NCI-H2107 (cell line): ENCODE results near the gene LRRC4C.
"Not testable (repeated sequence)": the region's sequence is repeated elsewhere in the genome, so short reads cannot be mapped to it uniquely, and the experiment has no call there.

Source experiments
- DNase-seq: peaks from one replicate; lab custom pipeline; 2025; lab: John Stamatoyannopoulos, UW

Gene LRRC4C

DNA sequence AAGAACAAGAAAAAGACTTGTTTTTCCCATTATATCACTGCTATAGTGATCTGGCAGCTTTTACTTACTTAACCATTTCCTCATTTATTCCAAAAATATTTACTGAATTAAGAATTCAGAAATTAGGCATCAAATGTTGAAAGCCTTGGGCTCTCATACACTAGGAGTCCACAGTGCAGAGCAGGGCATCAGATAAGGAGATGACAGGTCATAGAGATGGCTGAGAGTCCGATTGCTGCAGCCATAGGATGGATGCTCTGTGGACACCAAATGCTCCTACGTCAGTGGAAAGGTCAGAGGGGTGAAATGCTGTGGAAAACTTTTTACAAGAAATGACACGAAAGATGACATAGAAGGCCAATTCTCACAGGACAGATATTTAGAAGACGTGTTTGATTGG, 771.1 kb downstream of the LRRC4C start:
- no peak for DNase-seq

GRCh38 chr11:40686765-40687164, 772.7 kb downstream of the LRRC4C start:
- no peak for DNase-seq

- no peak for DNase-seq
These were observed 776.4 kb downstream of the LRRC4C start for GRCh38 chr11:40683010-40683409.

DNA sequence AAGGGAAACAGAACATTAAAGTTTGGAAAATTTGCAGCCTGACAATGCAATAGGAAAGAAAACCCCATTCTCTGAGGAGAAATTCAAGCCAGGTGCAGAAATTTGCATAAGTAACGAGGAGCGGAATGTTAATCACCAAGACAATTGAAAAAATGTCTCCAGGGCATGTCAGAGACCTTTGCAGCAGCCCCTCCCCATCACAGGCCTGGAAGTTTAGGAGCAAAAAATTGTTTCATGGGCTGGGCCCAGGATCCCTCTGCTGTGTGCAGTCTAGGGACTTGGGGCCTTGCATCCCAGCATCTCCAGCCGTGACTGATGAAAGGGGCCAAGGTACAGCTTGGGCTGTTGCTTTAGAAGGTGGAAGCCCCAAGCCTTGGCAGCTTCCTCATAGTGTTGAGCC, 780.2 kb downstream of the LRRC4C start:
- no peak for DNase-seq

DNA sequence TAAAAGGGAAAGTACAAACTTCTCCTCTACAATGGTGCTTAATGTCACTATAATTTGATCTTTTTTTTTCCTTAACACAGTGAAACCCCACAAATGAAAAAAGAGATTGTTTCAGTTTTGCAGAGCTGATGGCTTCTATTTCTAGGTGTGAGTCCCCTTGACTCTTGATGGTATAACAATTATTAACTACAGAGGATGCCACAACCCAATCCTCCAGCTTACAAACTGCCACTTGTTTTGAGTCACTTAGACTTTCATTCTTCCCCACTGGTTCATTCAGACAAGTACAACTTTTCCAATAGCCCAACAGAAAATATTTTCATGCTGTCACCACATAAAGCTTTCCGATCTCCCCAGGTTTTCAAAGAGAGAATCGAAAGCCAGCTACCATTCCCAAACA, 812.2 kb downstream of the LRRC4C start:
- no peak for DNase-seq

DNA sequence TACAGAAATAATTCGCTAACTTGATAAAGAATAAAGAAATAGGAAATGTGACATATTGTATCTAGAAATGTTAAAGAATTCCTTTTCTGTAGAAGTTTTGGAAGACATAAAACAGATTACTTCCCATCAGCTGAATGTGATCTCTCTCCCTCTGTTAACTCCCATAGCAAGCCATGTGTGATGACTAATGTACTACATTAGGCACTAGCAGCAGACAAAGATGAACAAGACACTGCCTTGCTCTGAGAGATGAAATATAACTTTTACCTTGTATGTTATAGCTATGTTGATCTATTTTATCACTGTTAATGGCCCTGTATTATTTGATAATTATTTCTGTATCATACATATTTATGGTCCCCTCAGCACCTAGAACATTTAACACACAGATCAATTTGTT, 817.2 kb downstream of the LRRC4C start:
- no peak for DNase-seq

DNA sequence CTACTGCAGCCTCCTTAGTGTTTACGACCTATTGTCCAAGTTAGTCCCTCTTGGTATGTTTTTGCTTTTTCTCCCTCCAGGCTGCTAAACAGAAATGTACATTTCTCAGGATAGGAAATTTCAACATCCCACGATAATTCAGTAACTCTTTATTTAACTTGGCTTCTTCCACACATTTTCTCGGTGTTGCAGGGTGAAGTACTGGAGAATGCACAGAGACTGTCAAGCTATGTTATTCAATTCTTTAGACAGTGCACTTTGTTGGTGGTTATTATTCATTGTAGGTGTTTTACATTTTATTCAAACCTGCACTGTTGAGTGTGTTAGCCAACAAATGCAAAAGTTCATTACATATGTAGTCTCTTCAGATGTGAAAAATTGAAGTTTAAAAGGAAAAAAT, 839.8 kb downstream of the LRRC4C start:
- DNase-seq: no peak

DNA sequence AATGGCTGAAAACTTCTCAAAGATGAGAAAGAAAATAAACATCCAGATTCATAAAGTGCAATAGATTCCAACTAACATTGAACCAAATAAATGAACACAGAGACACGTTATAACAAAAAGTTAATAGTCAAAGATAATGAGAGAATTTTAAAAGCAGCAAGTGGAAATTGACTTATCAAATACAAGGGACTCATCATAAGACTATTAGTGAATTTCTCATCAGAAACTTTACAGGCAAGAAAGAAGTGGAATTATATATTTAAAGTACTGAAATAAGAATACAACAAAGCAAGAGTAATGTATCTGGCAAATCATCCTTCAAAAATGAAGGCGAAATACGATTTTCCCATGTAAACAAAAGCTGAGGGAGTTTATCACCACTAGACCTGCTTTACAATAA, 852.7 kb downstream of the LRRC4C start:
- DNase-seq: no peak

GRCh38 chr11:40602866-40603552, 856.4 kb downstream of the LRRC4C start:
- DNase-seq: no peak

DNA sequence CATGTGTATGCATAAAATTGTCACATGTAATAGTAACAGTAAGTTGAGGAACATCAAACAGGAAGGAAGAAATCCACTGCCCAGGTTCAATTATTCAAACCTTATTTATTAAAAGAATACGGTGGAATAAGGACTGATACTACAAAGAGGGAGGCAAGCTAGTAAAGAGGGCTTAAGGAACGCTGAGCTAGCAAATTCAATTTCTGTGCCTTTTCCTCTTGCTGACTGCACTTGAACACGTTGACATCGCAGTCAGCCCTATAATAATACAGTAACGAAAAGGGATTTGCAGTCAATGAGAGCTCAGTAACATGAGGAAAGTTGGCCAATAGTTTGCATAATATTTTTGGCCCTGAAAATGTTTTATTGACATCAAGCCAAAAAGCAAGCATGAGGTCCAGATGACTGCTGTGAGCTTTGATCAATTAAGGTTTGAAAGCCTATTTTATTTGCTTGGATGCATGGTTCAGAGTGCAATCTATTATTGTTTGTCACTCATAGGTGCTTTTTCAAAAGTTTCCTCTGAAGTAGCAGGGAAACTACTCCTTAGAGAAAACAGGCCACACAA, 861.8 kb downstream of the LRRC4C start:
- DNase-seq: no peak

DNA sequence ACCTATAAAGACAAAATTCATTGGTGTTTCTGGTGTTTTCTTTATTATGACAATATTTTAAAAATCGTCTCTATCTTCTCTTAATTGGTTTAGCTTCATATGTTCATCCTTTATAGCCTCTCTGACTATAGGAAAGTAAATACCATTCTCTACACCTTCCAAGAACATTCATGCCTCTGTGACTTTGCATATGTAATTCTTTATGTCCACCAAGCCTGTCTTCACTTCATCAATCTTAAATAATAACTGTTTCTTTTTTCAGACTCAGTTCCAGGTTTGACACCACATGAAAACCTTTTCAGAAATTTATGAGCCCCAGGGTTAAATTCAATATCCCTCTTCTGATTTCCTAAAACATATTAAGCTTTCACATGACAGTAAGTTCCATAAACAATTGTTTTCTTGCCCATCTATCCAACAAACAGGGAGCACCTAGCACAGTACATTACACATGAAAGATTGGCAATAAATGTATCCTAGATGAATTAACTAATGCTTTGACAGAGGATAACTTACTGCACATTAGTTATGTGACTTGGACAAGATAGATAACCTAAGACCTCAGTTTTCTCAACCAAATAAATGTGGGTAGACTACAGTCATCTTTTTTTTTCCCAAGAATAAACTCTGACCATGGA, 886.1 kb downstream of the LRRC4C start:
- DNase-seq: no peak

- DNase-seq: no peak
These were observed 889.4 kb downstream of the LRRC4C start for GRCh38 chr11:40569947-40570531.

DNA sequence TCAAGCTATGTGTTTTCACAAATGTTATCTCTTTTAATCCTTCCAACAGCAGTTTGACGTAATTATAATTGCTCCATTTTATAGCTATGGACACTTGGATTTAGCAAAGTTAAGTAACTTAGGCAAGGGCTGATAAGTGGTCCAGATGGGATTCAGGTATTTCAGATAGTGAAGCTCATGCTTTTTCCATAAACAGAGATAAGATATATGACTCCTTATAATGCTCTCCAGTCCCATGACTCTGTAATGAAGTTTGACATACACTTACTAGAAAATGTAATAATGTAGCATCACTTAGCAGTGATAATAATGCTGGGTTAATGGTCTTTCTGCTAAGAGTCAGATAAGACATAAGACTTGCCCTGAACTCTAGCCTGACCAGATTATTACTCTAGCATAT, 892.1 kb downstream of the LRRC4C start:
- no peak for DNase-seq

DNA sequence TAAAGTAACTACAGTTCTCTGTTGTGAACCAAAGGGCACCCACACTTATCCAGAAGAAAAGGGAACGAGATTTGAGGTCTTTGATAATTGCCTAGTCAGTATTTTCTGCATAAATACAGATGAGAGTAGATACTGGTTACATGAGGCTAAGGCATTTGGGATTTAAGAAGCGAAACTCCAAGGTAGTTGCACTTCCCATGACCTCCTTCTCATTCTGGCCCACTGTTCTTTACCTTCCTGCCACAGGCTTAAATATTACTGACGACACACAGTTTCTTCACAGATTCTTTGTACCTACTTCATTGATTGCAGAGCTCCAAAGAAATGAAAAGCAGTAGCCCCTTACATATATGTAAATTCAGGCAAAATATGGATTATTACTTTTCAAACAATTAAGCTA, 915.3 kb downstream of the LRRC4C start:
- no peak for DNase-seq

DNA sequence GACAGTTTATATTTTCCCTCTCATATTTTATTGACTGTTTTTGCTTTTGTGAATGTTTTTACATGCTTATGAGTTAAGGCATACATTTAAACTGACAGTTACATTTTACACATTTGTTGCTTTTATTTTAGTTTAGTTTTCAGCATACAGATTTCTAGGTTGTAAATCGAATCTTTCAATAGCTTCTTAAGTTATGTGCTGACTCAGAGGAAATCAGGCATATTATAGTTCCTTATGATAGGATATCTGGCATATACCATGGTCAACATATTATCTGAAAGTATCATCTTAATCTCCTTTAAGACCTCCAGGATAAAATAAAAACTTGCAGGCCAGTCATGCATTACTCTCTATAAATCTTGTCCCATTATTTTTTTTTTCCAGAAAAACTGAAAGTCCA, 916.6 kb downstream of the LRRC4C start:
- no peak for DNase-seq

DNA sequence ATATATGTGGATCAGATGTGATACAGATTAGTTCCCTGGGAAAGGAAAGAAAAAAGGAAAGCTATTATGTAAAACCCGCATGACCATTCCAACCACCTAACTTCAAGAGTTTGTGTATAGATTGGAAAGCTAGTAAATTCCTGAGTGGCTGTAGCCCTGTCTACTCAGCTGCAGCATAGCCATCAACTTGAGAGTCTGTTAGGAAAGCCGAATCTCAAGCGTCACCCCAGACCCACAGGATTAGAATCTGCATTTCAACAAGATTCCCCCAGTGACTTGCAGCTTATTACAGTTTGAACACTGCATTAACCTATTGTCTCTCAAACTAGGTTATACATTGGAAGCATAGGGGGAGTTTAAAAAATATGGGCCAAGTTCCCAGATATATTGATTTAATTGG, 921.7 kb downstream of the LRRC4C start:
- no peak for DNase-seq

GRCh38 chr11:40522080-40522479, 937.4 kb downstream of the LRRC4C start:
- DNase-seq: not testable (repeated sequence)

DNA sequence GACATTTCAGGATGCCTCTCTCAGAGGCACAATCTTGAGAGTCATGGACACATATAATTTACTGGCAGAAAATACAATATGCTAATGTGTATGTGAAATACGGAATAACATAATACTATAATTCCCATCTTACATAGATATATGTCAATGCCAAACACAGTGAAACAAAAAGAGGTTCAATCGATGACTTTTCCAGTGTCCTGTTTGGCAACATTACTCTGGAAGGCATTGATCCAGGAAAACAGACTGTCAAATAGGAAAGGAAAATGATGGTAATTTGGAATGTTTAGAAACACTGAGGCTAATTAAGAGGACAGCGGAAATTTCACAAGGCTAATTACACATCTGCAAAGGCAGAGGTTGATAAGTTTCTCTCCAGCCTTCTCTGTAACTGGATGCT, 942.3 kb downstream of the LRRC4C start:
- no peak for DNase-seq

GRCh38 chr11:40514124-40514523, 945.3 kb downstream of the LRRC4C start:
- DNase-seq: no peak

DNA sequence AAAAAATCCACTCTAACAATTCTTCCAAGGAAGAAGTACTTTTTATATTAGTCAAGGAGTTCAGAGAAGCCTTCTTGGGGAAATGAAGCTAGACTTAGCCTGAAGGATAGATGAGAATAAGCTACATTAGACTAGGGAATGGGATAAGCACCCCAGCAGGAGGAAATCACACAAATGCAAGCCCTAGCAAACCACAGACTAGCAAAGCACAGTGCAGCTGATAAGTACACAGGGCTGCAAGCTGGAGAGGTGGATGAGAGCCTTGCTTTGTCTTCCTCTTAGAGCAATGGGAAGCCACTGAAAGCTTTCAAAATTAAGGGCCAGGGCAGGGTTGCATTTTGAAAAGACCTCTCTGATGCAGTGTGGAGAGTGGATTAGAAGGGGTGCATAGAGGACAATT, 946.2 kb downstream of the LRRC4C start:
- no peak for DNase-seq

GRCh38 chr11:40508303-40508702, 951.1 kb downstream of the LRRC4C start:
- DNase-seq: no peak

- DNase-seq: no peak
These were observed 953.2 kb downstream of the LRRC4C start for GRCh38 chr11:40506226-40506625.

- DNase-seq: no peak
These were observed 968.1 kb downstream of the LRRC4C start for GRCh38 chr11:40491341-40491740.
